ENCODE measurements around the gene NCOR1. TPM values are rescaled to one million over a fixed set of nuclear protein-coding genes. Genes with fewer than 3 reads are reported as not detected.

The NCOR1 gene
- total and polyA plus RNA-seq, 9 of the 15 experiments (the other 6 are each of a cell fraction or from before 2014, with no cell fraction given): 20.2 to 66.5 (median 50.9) TPM

- TF ChIP-seq ARID3B (CRISPR knock-in tag; IDR thresholded peaks at IDR 0.05; ENCODE audit: borderline replicate concordance) (no peak), U2AF1 (optimal IDR thresholded peaks at IDR 0.05; ENCODE audit: low read depth, low read length) (peak; percentile 33), ETV1 (tag; conservative IDR thresholded peaks at IDR 0.05; ENCODE audit: low read depth) (peak; percentile 72), NR2C2 (CRISPR knock-in tag; IDR thresholded peaks at IDR 0.05) (no peak), NR2C2 (tag; IDR thresholded peaks at IDR 0.05) (peak; percentile 58), OTX1 (CRISPR knock-in tag; IDR thresholded peaks at IDR 0.05) (no peak), ADNP (tag; IDR thresholded peaks at IDR 0.05) (no peak), KAT7 (CRISPR knock-in tag; IDR thresholded peaks at IDR 0.05; ENCODE audit: borderline replicate concordance) (peak; percentile 81; the same call in 1 of the 2 replicates), E2F6 (IDR thresholded peaks at IDR 0.05; ENCODE audit: borderline replicate concordance in 1 of 2, extremely low read depth in 1 of 2, insufficient read depth in 1 of 2, insufficient read length in 1 of 2, low read depth in 1 of 2, low read length in 1 of 2, poor library complexity in 1 of 2, severe bottlenecking in 1 of 2) (peak in 1 of 2 experiments; percentile 14), MYBL2 (IDR thresholded peaks at IDR 0.05; ENCODE audit: low read depth) (no peak), MYBL2 (CRISPR knock-in tag; IDR thresholded peaks at IDR 0.05; ENCODE audit: borderline replicate concordance) (no peak), HMG20B (CRISPR knock-in tag; IDR thresholded peaks at IDR 0.05) (no peak), HNRNPUL1 (IDR thresholded peaks at IDR 0.05; ENCODE audit: low read length) (no peak)
- TF ChIP-seq, protein P1, sequence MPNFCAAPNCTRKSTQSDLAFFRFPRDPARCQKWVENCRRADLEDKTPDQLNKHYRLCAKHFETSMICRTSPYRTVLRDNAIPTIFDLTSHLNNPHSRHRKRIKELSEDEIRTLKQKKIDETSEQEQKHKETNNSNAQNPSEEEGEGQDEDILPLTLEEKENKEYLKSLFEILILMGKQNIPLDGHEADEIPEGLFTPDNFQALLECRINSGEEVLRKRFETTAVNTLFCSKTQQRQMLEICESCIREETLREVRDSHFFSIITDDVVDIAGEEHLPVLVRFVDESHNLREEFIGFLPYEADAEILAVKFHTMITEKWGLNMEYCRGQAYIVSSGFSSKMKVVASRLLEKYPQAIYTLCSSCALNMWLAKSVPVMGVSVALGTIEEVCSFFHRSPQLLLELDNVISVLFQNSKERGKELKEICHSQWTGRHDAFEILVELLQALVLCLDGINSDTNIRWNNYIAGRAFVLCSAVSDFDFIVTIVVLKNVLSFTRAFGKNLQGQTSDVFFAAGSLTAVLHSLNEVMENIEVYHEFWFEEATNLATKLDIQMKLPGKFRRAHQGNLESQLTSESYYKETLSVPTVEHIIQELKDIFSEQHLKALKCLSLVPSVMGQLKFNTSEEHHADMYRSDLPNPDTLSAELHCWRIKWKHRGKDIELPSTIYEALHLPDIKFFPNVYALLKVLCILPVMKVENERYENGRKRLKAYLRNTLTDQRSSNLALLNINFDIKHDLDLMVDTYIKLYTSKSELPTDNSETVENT (CRISPR knock-in tag; IDR thresholded peaks at IDR 0.05): 0 out of 2 replicates have a peak, but pooled peaks have one; percentile 44
- TF ChIP-seq, protein P2, sequence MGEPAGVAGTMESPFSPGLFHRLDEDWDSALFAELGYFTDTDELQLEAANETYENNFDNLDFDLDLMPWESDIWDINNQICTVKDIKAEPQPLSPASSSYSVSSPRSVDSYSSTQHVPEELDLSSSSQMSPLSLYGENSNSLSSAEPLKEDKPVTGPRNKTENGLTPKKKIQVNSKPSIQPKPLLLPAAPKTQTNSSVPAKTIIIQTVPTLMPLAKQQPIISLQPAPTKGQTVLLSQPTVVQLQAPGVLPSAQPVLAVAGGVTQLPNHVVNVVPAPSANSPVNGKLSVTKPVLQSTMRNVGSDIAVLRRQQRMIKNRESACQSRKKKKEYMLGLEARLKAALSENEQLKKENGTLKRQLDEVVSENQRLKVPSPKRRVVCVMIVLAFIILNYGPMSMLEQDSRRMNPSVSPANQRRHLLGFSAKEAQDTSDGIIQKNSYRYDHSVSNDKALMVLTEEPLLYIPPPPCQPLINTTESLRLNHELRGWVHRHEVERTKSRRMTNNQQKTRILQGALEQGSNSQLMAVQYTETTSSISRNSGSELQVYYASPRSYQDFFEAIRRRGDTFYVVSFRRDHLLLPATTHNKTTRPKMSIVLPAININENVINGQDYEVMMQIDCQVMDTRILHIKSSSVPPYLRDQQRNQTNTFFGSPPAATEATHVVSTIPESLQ (CRISPR knock-in tag; IDR thresholded peaks at IDR 0.05): peak; percentile 87; the same call in 1 of the 2 replicates
- TF ChIP-seq, protein P3, sequence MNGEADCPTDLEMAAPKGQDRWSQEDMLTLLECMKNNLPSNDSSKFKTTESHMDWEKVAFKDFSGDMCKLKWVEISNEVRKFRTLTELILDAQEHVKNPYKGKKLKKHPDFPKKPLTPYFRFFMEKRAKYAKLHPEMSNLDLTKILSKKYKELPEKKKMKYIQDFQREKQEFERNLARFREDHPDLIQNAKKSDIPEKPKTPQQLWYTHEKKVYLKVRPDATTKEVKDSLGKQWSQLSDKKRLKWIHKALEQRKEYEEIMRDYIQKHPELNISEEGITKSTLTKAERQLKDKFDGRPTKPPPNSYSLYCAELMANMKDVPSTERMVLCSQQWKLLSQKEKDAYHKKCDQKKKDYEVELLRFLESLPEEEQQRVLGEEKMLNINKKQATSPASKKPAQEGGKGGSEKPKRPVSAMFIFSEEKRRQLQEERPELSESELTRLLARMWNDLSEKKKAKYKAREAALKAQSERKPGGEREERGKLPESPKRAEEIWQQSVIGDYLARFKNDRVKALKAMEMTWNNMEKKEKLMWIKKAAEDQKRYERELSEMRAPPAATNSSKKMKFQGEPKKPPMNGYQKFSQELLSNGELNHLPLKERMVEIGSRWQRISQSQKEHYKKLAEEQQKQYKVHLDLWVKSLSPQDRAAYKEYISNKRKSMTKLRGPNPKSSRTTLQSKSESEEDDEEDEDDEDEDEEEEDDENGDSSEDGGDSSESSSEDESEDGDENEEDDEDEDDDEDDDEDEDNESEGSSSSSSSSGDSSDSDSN (IDR thresholded peaks at IDR 0.05; ENCODE audit: borderline replicate concordance in 1 of 2, low read depth in 2 of 2, low read length in 2 of 2): peak; percentile 61 to 84; a peak in 3 of 4 replicates
Observed at GRCh38 chr17:16215273-16215964, at the start of gene NCOR1 (continued).
